WTC11 (cell line): ENCODE data around the gene TMCO2. TPM values are rescaled to one million over a fixed set of nuclear protein-coding genes. Genes with fewer than 3 reads are reported as not detected.

ENCODE experiments used
- ATAC-seq: fragments of 200-7000 bp; cut with Tn5 transposase; 2 replicates; pipeline ENCODE4 v1.10.0; 2021; ENCODE audit warnings: mild to moderate bottlenecking, moderate library complexity
- CTCF ChIA-PET: fragments of 300-600 bp; sonication (Branson Sonifier 250); formaldehyde crosslinking; loops from one replicate; lab custom pipeline; 2021; ENCODE audit warnings: antibody characterized with exemption; lab: Charles Lee
- POLR2A ChIA-PET: fragments of 350-600 bp; sonication (Branson Sonifier 250); formaldehyde crosslinking; loops from one replicate; lab custom pipeline; 2021; ENCODE audit warnings: antibody characterized with exemption; lab: Charles Lee
- DNase-seq: peaks from one replicate; pipeline ENCODE4 v3.0.0; 2021; ENCODE audit warnings: low spot score
- H3K27ac Mint-ChIP-seq: 2 replicates; pipeline ENCODE4 v1.8.0; 2021; ENCODE audit warnings: mixed read lengths
- H3K27me3 Mint-ChIP-seq: 2 replicates; pipeline ENCODE4 v1.8.0; 2021; ENCODE audit warnings: low read depth, mild to moderate bottlenecking, moderate library complexity, mixed read lengths
- H3K36me3 Mint-ChIP-seq: 2 replicates; pipeline ENCODE4 v1.8.0; 2021; ENCODE audit warnings: mixed read lengths
- H3K4me1 Mint-ChIP-seq: 2 replicates; pipeline ENCODE4 v1.8.0; 2022; ENCODE audit warnings: mixed read lengths
- H3K4me3 Mint-ChIP-seq: 2 replicates; pipeline ENCODE4 v1.8.0; 2021; ENCODE audit warnings: mild to moderate bottlenecking, moderate library complexity, mixed read lengths
- H3K9me3 Mint-ChIP-seq: 2 replicates; pipeline ENCODE4 v1.8.0; 2021; ENCODE audit warnings: mixed read lengths
- AFF4 ChIP-seq: sonication (generic); formaldehyde crosslinking; IDR thresholded peaks from 2 replicates; pipeline ENCODE4 v1.8.1; 2023; ENCODE audit warnings: mild to moderate bottlenecking, missing genetic modification reagents, borderline replicate concordance
- ESRRA ChIP-seq: sonication (generic); formaldehyde crosslinking; IDR thresholded peaks from 2 replicates; pipeline ENCODE4 v1.8.1; 2022; ENCODE audit warnings: mild to moderate bottlenecking, missing genetic modification reagents, borderline replicate concordance
- FOXP1 ChIP-seq: sonication (generic); formaldehyde crosslinking; IDR thresholded peaks from 2 replicates; pipeline ENCODE4 v1.8.0; 2022; ENCODE audit warnings: missing genetic modification reagents, mild to moderate bottlenecking, moderate library complexity, borderline replicate concordance
- GTF2I ChIP-seq: fragments of 250-450 bp; sonication (Bioruptor Pico); conservative IDR thresholded peaks from 2 replicates; pipeline ENCODE4 v1.4.0; 2021; ENCODE audit warnings: mild to moderate bottlenecking
- IRF2 ChIP-seq: sonication (generic); formaldehyde crosslinking; IDR thresholded peaks from 2 replicates; pipeline ENCODE4 v1.8.0; 2022; ENCODE audit warnings: low read depth, missing genetic modification reagents, borderline replicate concordance
- JAZF1 ChIP-seq: fragments of 250-450 bp; sonication (Bioruptor Pico); IDR thresholded peaks from 2 replicates; pipeline ENCODE4 v1.9.0; 2021; ENCODE audit warnings: moderate library complexity, mild to moderate bottlenecking, inconsistent platforms
- NFATC4 ChIP-seq: fragments of 250-450 bp; sonication (Bioruptor Pico); IDR thresholded peaks from 2 replicates; pipeline ENCODE4 v1.9.0; 2021; ENCODE audit warnings: mild to moderate bottlenecking
- NR3C1 ChIP-seq: sonication (generic); formaldehyde crosslinking; conservative IDR thresholded peaks from 2 replicates; pipeline ENCODE4 v1.8.1; 2023; ENCODE audit warnings: low read depth, mild to moderate bottlenecking, missing genetic modification reagents
- RORB ChIP-seq: fragments of 250-450 bp; sonication (Bioruptor Pico); IDR thresholded peaks from 2 replicates; pipeline ENCODE4 v1.9.0; 2021; ENCODE audit warnings: mild to moderate bottlenecking
- ZNF317 ChIP-seq: sonication (generic); formaldehyde crosslinking; IDR thresholded peaks from 2 replicates; pipeline ENCODE4 v1.8.1; 2023; ENCODE audit warnings: low read depth, mild to moderate bottlenecking, moderate library complexity, missing genetic modification reagents, borderline replicate concordance
- ZNF396 ChIP-seq: fragments of 250-450 bp; sonication (Bioruptor Pico); IDR thresholded peaks from 2 replicates; pipeline ENCODE4 v1.8.0; 2021; ENCODE audit warnings: mild to moderate bottlenecking, moderate library complexity, borderline replicate concordance
- total RNA-seq: library from RNA; stranded (reverse); gene quantifications from 3 replicates; pipeline ENCODE4 v1.2.3, GENCODE V29; 2021
- TF ChIP-seq, protein P1 (sequence below): sonication (generic); formaldehyde crosslinking; IDR thresholded peaks from 2 replicates; pipeline ENCODE4 v1.8.1; 2023; ENCODE audit warnings: mild to moderate bottlenecking, moderate library complexity, missing genetic modification reagents
- TF ChIP-seq, protein P2 (sequence below): sonication (generic); formaldehyde crosslinking; IDR thresholded peaks from 2 replicates; pipeline ENCODE4 v1.8.1; 2023; ENCODE audit warnings: mild to moderate bottlenecking, missing genetic modification reagents
- TF ChIP-seq, protein P3 (sequence below): sonication (generic); formaldehyde crosslinking; IDR thresholded peaks from 2 replicates; pipeline ENCODE4 v1.8.0; 2022; ENCODE audit warnings: mild to moderate bottlenecking, missing genetic modification reagents
- TF ChIP-seq, protein P4 (sequence below): sonication (generic); formaldehyde crosslinking; IDR thresholded peaks from 2 replicates; pipeline ENCODE4 v1.8.0; 2023; ENCODE audit warnings: missing genetic modification reagents
- TF ChIP-seq, protein P5 (sequence below): sonication (generic); formaldehyde crosslinking; IDR thresholded peaks from 2 replicates; pipeline ENCODE4 v1.8.1; 2023; ENCODE audit warnings: mild to moderate bottlenecking, missing genetic modification reagents, moderate library complexity
- TF ChIP-seq, protein P6 (sequence below): fragments of 250-450 bp; sonication (Bioruptor Pico); IDR thresholded peaks from 2 replicates; pipeline ENCODE4 v1.8.0; 2021; ENCODE audit warnings: mild to moderate bottlenecking
- TF ChIP-seq, protein P7 (sequence below): sonication (generic); formaldehyde crosslinking; IDR thresholded peaks from 2 replicates; pipeline ENCODE4 v1.8.0; 2022; ENCODE audit warnings: mild to moderate bottlenecking, missing genetic modification reagents

The TMCO2 gene
- total RNA-seq, 1 experiment from 2014 or later = not detected

DNA sequence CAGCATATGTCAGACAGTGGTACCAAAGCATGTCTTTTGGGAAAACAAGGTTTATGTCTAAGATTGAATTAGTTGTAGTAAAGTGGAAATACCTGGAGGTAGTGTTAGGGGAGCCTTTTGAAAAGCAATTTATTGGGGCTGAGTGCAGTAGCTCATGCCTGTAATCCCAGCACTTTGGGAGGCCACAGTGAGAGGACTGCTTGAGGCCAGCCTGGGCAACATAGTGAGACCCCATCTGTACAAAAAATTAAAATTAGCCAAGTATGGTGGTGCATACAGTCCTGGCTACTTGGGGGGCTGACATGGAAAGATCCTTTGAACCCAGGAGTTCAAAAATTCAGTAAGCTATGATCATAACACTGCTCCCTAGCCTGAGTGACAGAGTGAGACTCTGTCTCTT lies 17.6 kb downstream of the TMCO2 start (continued):
- TF ChIP-seq, protein P1, sequence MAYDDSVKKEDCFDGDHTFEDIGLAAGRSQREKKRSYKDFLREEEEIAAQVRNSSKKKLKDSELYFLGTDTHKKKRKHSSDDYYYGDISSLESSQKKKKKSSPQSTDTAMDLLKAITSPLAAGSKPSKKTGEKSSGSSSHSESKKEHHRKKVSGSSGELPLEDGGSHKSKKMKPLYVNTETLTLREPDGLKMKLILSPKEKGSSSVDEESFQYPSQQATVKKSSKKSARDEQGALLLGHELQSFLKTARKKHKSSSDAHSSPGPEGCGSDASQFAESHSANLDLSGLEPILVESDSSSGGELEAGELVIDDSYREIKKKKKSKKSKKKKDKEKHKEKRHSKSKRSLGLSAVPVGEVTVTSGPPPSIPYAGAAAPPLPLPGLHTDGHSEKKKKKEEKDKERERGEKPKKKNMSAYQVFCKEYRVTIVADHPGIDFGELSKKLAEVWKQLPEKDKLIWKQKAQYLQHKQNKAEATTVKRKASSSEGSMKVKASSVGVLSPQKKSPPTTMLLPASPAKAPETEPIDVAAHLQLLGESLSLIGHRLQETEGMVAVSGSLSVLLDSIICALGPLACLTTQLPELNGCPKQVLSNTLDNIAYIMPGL (CRISPR knock-in tag) = no peak
- no peak for TF ChIP-seq NR3C1 (CRISPR knock-in tag)
- TF ChIP-seq, protein P2, sequence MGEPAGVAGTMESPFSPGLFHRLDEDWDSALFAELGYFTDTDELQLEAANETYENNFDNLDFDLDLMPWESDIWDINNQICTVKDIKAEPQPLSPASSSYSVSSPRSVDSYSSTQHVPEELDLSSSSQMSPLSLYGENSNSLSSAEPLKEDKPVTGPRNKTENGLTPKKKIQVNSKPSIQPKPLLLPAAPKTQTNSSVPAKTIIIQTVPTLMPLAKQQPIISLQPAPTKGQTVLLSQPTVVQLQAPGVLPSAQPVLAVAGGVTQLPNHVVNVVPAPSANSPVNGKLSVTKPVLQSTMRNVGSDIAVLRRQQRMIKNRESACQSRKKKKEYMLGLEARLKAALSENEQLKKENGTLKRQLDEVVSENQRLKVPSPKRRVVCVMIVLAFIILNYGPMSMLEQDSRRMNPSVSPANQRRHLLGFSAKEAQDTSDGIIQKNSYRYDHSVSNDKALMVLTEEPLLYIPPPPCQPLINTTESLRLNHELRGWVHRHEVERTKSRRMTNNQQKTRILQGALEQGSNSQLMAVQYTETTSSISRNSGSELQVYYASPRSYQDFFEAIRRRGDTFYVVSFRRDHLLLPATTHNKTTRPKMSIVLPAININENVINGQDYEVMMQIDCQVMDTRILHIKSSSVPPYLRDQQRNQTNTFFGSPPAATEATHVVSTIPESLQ (CRISPR knock-in tag) = no peak

DNA sequence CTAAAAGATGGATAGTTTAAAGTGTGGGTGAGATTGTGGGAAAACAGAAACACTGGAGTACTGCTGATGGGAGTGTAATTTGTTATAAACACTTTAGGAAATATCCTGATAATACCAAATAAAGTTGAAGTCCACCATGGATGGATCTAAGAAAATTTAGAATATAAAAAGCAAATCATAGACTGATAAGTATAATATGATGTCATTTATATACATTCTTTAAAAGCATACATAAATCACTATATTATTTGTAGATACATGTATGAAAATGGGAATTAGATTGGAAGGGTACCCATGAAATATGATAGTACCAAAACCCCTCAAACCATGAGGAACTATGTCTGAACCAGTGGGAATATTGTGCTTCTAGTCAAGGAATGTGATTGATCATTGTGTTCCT lies 18.2 kb downstream of the TMCO2 start:
- H3K36me3 Mint-ChIP-seq = peaks cover 48% of the 10 kb centered on the region
- H3K9me3 Mint-ChIP-seq = no peaks in the 10 kb centered on the region
- ATAC-seq = no peak
- CTCF ChIA-PET = no interaction called here
- no peak overlapping the region for H3K4me3 Mint-ChIP-seq
- TF ChIP-seq RORB = no peak
- TF ChIP-seq NFATC4 = no peak
- TF ChIP-seq ZNF317 (CRISPR knock-in tag) = no peak
- TF ChIP-seq GTF2I (CRISPR knock-in tag) = no peak
- no peak for TF ChIP-seq AFF4 (CRISPR knock-in tag)
- TF ChIP-seq, protein P3, sequence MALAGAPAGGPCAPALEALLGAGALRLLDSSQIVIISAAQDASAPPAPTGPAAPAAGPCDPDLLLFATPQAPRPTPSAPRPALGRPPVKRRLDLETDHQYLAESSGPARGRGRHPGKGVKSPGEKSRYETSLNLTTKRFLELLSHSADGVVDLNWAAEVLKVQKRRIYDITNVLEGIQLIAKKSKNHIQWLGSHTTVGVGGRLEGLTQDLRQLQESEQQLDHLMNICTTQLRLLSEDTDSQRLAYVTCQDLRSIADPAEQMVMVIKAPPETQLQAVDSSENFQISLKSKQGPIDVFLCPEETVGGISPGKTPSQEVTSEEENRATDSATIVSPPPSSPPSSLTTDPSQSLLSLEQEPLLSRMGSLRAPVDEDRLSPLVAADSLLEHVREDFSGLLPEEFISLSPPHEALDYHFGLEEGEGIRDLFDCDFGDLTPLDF = no peak
- TF ChIP-seq, protein P4, sequence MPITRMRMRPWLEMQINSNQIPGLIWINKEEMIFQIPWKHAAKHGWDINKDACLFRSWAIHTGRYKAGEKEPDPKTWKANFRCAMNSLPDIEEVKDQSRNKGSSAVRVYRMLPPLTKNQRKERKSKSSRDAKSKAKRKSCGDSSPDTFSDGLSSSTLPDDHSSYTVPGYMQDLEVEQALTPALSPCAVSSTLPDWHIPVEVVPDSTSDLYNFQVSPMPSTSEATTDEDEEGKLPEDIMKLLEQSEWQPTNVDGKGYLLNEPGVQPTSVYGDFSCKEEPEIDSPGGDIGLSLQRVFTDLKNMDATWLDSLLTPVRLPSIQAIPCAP = no peak
- TF ChIP-seq IRF2 (CRISPR knock-in tag) = no peak
- TF ChIP-seq, protein P5, sequence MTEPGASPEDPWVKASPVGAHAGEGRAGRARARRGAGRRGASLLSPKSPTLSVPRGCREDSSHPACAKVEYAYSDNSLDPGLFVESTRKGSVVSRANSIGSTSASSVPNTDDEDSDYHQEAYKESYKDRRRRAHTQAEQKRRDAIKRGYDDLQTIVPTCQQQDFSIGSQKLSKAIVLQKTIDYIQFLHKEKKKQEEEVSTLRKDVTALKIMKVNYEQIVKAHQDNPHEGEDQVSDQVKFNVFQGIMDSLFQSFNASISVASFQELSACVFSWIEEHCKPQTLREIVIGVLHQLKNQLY (CRISPR knock-in tag) = no peak
- no peak for TF ChIP-seq ZNF396 (CRISPR knock-in tag)
- TF ChIP-seq, protein P6, sequence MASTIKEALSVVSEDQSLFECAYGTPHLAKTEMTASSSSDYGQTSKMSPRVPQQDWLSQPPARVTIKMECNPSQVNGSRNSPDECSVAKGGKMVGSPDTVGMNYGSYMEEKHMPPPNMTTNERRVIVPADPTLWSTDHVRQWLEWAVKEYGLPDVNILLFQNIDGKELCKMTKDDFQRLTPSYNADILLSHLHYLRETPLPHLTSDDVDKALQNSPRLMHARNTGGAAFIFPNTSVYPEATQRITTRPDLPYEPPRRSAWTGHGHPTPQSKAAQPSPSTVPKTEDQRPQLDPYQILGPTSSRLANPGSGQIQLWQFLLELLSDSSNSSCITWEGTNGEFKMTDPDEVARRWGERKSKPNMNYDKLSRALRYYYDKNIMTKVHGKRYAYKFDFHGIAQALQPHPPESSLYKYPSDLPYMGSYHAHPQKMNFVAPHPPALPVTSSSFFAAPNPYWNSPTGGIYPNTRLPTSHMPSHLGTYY = no peak
- no peak for TF ChIP-seq FOXP1
- no peak for TF ChIP-seq JAZF1 (CRISPR knock-in tag)
- TF ChIP-seq, protein P7, sequence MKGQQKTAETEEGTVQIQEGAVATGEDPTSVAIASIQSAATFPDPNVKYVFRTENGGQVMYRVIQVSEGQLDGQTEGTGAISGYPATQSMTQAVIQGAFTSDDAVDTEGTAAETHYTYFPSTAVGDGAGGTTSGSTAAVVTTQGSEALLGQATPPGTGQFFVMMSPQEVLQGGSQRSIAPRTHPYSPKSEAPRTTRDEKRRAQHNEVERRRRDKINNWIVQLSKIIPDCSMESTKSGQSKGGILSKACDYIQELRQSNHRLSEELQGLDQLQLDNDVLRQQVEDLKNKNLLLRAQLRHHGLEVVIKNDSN (CRISPR knock-in tag) = no peak
- no peak for TF ChIP-seq ESRRA (CRISPR knock-in tag)
- no peaks in the 10 kb centered on the region for H3K4me1 Mint-ChIP-seq
- no peak overlapping the region for H3K27ac Mint-ChIP-seq
- POLR2A ChIA-PET = no interaction called here
- no peak for DNase-seq
- H3K27me3 Mint-ChIP-seq = no peaks in the 10 kb centered on the region
